H1 (cell line): ENCODE results near the gene DDN. TPM values are rescaled to one million over a fixed set of nuclear protein-coding genes. Genes with fewer than 3 reads are reported as not detected.
A peak's percentile ranks its signal among the peaks of the same experiment; 100 is the strongest.

Experiments used
- CTCF ChIA-PET: fragments of 300-600 bp; sonication (Branson Sonifier 250); formaldehyde crosslinking; loops from one replicate; lab custom pipeline; 2021; ENCODE audit not compliant: partially characterized antibody; lab: Charles Lee
- POLR2A ChIA-PET: fragments of 300-600 bp; sonication (Branson Sonifier 250); formaldehyde crosslinking; loops from one replicate; lab custom pipeline; 2021; ENCODE audit warnings: inconsistent platforms; ENCODE audit not compliant: partially characterized antibody; lab: Charles Lee
- DNase-seq, 2 experiments: peaks; one replicate each; pipeline versions ENCODE4 v3.0.0 to v3.0.0-alpha.2; 2010 to 2022; ENCODE audit warnings: low spot score in 2 of 2, low read depth in 1 of 2, mixed read lengths in 1 of 2
- FAIRE-seq: peaks from 2 replicates; lab custom pipeline; 2011; peaks lifted over from hg19 to GRCh38; lab: Jason Lieb, UNC
- H2AFZ ChIP-seq: 2 replicates; pipeline ENCODE4 v1.8.1; 2012; ENCODE audit warnings: low read length, inconsistent platforms
- H2AK5ac ChIP-seq: 2 replicates; pipeline ENCODE4 v1.6.1; 2013; ENCODE audit warnings: low read depth, low read length
- H2BK120ac ChIP-seq: replicated peaks from 2 replicates; pipeline ENCODE3; 2013; ENCODE audit warnings: low read depth, low read length, inconsistent platforms
- H2BK12ac ChIP-seq: 2 replicates; pipeline ENCODE4 v1.6.1; 2013; ENCODE audit warnings: low read depth, low read length
- H2BK15ac ChIP-seq: 2 replicates; pipeline ENCODE4 v1.6.1; 2013; ENCODE audit warnings: low read length
- H2BK20ac ChIP-seq: 2 replicates; pipeline ENCODE4 v1.6.1; 2013; ENCODE audit warnings: low read length
- H2BK5ac ChIP-seq: 2 replicates; pipeline ENCODE4 v1.6.1; 2013; ENCODE audit warnings: low read depth, low read length
- H3K14ac ChIP-seq: 2 replicates; pipeline ENCODE4 v1.6.1; 2013; ENCODE audit warnings: inconsistent platforms; ENCODE audit not compliant: insufficient read length
- H3K18ac ChIP-seq: 2 replicates; pipeline ENCODE4 v1.6.1; 2013; ENCODE audit warnings: low read length; ENCODE audit errors: extremely low read depth
- H3K23ac ChIP-seq: 2 replicates; pipeline ENCODE4 v1.6.1; 2013; ENCODE audit warnings: inconsistent platforms; ENCODE audit not compliant: insufficient read length
- H3K23me2 ChIP-seq: 2 replicates; pipeline ENCODE4 v1.6.1; 2013; ENCODE audit warnings: low read depth, low read length
- H3K27ac ChIP-seq: 2 replicates; pipeline ENCODE4 v1.6.1; 2011; ENCODE audit warnings: low read depth, low read length, inconsistent platforms
- H3K27me3 ChIP-seq, 4 experiments: replicated peaks in 1 of 4; 1 replicate in 1 of 4; 2 replicates in 3 of 4; pipeline versions ENCODE4 v1.6.1 to v1.8.1; 2011 to 2013; ENCODE audit warnings: low read length in 3 of 4, mild to moderate bottlenecking in 3 of 4, inconsistent platforms in 2 of 4, mixed read lengths in 2 of 4, moderate library complexity in 1 of 4; ENCODE audit not compliant: control insufficient read depth in 3 of 4, insufficient read depth in 3 of 4; ENCODE audit errors: extremely low read depth in 1 of 4
- H3K36me3 ChIP-seq, 4 experiments: 2 replicates each; pipeline versions ENCODE4 v1.6.1 to v1.8.1; 2011 to 2013; ENCODE audit warnings: mild to moderate bottlenecking in 4 of 4, low read length in 3 of 4, moderate library complexity in 2 of 4, control low read depth in 1 of 4, inconsistent platforms in 1 of 4; ENCODE audit not compliant: insufficient read depth in 4 of 4, control insufficient read depth in 2 of 4
- H3K4ac ChIP-seq: replicated peaks from 2 replicates; pipeline ENCODE3; 2013; ENCODE audit warnings: low read length, low read depth, mixed read lengths, inconsistent platforms; ENCODE audit not compliant: insufficient read length
- H3K4me1 ChIP-seq, 4 experiments: replicated peaks in 1 of 4; 1 replicate in 1 of 4; 2 replicates in 3 of 4; pipeline versions ENCODE4 v1.6.1 to v1.8.1; 2011 to 2013; ENCODE audit warnings: low read length in 3 of 4, inconsistent platforms in 2 of 4, mixed read lengths in 1 of 4; ENCODE audit not compliant: insufficient read depth in 4 of 4, control insufficient read depth in 3 of 4
- H3K4me2 ChIP-seq, 2 experiments: 2 replicates each; pipeline versions ENCODE4 v1.6.1 to v1.8.1; 2011 to 2013; ENCODE audit warnings: low read depth in 2 of 2, low read length in 2 of 2, control low read depth in 1 of 2, inconsistent platforms in 1 of 2, mild to moderate bottlenecking in 1 of 2; ENCODE audit not compliant: insufficient read depth in 1 of 2
- H3K4me3 ChIP-seq, 4 experiments: fragments of 200-600, 300-600 bp in 1 of 4; sonication (generic), shearing (Covaris generic), sonication (Bioruptor Twin) in 1 of 4; 2 replicates each; pipeline versions ENCODE4 v1.5.1 to v1.8.1; 2011 to 2016; ENCODE audit warnings: low read length in 4 of 4, low read depth in 3 of 4, control low read depth in 2 of 4, inconsistent platforms in 2 of 4, mild to moderate bottlenecking in 2 of 4, mixed read lengths in 1 of 4, moderate library complexity in 1 of 4; ENCODE audit not compliant: insufficient read depth in 2 of 4; ENCODE audit errors: extremely low read depth in 1 of 4
- H3K56ac ChIP-seq: replicated peaks from 2 replicates; pipeline ENCODE3; 2013; ENCODE audit warnings: low read depth, mild to moderate bottlenecking, mixed read lengths, low read length, inconsistent platforms; ENCODE audit not compliant: insufficient read length
- H3K79me1 ChIP-seq: 2 replicates; pipeline ENCODE4 v1.6.1; 2013; ENCODE audit warnings: low read depth, low read length, control low read depth
- H3K79me2 ChIP-seq, 2 experiments: 2 replicates each; pipeline versions ENCODE4 v1.6.1 to v1.8.1; 2012 to 2013; ENCODE audit warnings: low read length in 2 of 2, mild to moderate bottlenecking in 2 of 2, inconsistent platforms in 1 of 2; ENCODE audit not compliant: insufficient read depth in 2 of 2, control insufficient read depth in 1 of 2
- H3K9ac ChIP-seq, 4 experiments: replicated peaks in 1 of 4; 1 replicate in 1 of 4; 2 replicates in 3 of 4; pipeline versions ENCODE4 v1.6.1 to v1.8.1; 2011 to 2013; ENCODE audit warnings: low read depth in 3 of 4, low read length in 3 of 4, control low read depth in 2 of 4, mild to moderate bottlenecking in 2 of 4, moderate library complexity in 2 of 4, inconsistent platforms in 1 of 4; ENCODE audit errors: extremely low read depth in 1 of 4
- H3K9me3 ChIP-seq, 2 experiments: 2 replicates each; pipeline versions ENCODE4 v1.6.1 to v1.8.1; 2012 to 2013; ENCODE audit warnings: mild to moderate bottlenecking in 2 of 2, moderate library complexity in 2 of 2, control low read depth in 1 of 2, inconsistent platforms in 1 of 2, low read depth in 1 of 2, low read length in 1 of 2, mixed read lengths in 1 of 2; ENCODE audit not compliant: insufficient read depth in 2 of 2
- H4K20me1 ChIP-seq, 2 experiments: replicated peaks in 1 of 2; 2 replicates each; pipeline versions ENCODE3 to v1.8.1; 2011 to 2013; ENCODE audit warnings: inconsistent platforms in 2 of 2, low read length in 2 of 2, mild to moderate bottlenecking in 1 of 2; ENCODE audit not compliant: insufficient read depth in 2 of 2, control insufficient read depth in 1 of 2
- H4K5ac ChIP-seq: 2 replicates; pipeline ENCODE4 v1.6.1; 2013; ENCODE audit warnings: low read length, low read depth, mixed read lengths, inconsistent platforms; ENCODE audit not compliant: insufficient read length
- H4K8ac ChIP-seq: 2 replicates; pipeline ENCODE4 v1.8.0; 2013; ENCODE audit warnings: mild to moderate bottlenecking, moderate library complexity, low read length, inconsistent platforms; ENCODE audit not compliant: insufficient read depth; ENCODE audit errors: extremely low read depth
- H4K91ac ChIP-seq: replicated peaks from 2 replicates; pipeline ENCODE3; 2013; ENCODE audit warnings: low read length, mixed read lengths, inconsistent platforms; ENCODE audit not compliant: insufficient read length
- KDM1A ChIP-seq: fragments of 200-600, 300-600 bp; sonication (generic); IDR thresholded peaks from 2 replicates; pipeline ENCODE4 v1.7.1; 2016; ENCODE audit warnings: mild to moderate bottlenecking, low read length, borderline replicate concordance
- WGBS, 2 experiments: shearing (Covaris generic) in 1 of 2; methylation state at CpG; one replicate each; pipeline versions ENCODE4 v1.1.6 to v1.1.7; 2013 to 2015; ENCODE audit warnings: low lambda C conversion rate in 2 of 2, mixed read lengths in 2 of 2, inconsistent platforms in 1 of 2, low coverage in 1 of 2, missing lambda C conversion rate in 1 of 2; ENCODE audit not compliant: insufficient replicate concordance in 2 of 2, insufficient coverage in 1 of 2, insufficient read length in 1 of 2; ENCODE audit errors: extremely low coverage in 1 of 2, missing lambda C conversion rate in 1 of 2; 5-methylcytosine and 5-hydroxymethylcytosine counted together
- polyA plus RNA-seq, 7 experiments: library from polyadenylated mRNA; depleted of rRNA in 3 of 7; stranded (reverse) in 5 of 7; unstranded in 2 of 7; fragments of >200 nt in 5 of 7; fragments of 200-250 nt in 2 of 7; gene quantifications; 1 replicate in 5 of 7; 2 replicates in 1 of 7; 4 replicates in 1 of 7; pipeline versions ENCODE4 v1.2.1 to v1.2.3, GENCODE V29; 2011 to 2013; ENCODE audit warnings: missing spikeins in 2 of 7, mixed read lengths in 2 of 7
- total RNA-seq: library from RNA; stranded (reverse); fragmentation: NEBNext Ultra II Directional; extraction: Animal tissue kit (Norgen Biotek cat#: 25700); gene quantifications from 2 replicates; pipeline ENCODE4 v1.2.1, GENCODE V29; 2021

The DDN gene
- total and polyA plus RNA-seq, 2 of the 8 experiments (the other 6 are each of a cell fraction or from before 2014, with no cell fraction given) = 0.14 to 0.30 TPM

DNA sequence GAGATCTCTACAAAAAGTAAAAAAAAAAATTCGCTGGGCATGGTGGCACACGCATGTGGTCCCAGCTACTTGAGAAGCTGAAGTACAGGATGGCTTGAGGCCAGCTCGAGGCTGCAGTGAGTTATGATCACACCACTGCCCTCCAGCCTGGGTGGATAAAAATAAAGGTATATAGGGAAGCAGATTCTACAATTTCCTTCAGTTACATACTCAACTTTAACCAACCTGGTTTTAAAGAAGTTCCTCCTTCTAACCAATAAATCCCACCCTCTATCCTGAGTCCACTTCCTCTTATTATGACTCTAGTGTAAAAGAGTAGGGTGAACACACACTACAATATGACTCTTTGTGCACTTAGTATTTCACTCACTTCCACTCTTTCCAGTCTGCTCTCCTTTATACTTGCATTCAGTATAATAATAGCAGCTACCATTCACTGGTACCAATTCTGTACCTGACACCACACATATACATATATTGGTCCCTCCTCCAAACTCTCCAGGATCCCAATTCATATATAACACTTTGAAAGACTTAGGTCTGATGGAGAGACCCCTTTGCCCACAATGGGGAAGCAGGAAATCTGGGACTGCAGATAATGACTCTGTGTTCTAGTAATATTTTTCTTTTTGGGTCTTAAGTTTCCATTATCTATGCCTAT lies 44.2 kb downstream of the DDN start:
- Histone ChIP-seq H2BK15ac (no peak overlapping the region), H2BK12ac (no peak overlapping the region), H3K79me2 (peaks cover 34 to 62% of the 10 kb centered on the region in 2 experiments), H3K56ac (no peak overlapping the region), H3K4me3 (peak overlapping the region in 1 of 4 experiments; percentile 93; a peak in 3 of 8 replicates), H3K23me2 (peaks cover 9% of the 10 kb centered on the region; the same call in 1 of the 2 replicates), H2AFZ (no peak overlapping the region), H2BK20ac (no peak overlapping the region), H3K4me2 (peak overlapping the region; percentile 97 to 99; a peak in 3 of 4 replicates), H2AK5ac (no peak overlapping the region), H3K79me1 (peaks cover 8% of the 10 kb centered on the region; the same call in 1 of the 2 replicates), H2BK120ac (no peak overlapping the region), H3K27ac (no peak overlapping the region), H2BK5ac (no peak overlapping the region), H3K36me3 (peaks cover 3 to 34% (median 7%) of the 10 kb centered on the region in 4 experiments; a peak in 5 of 8 replicates), H4K91ac (no peak overlapping the region), H4K5ac (no peak overlapping the region), H3K9me3 (no peaks in the 10 kb centered on the region), H3K4me1 (peaks cover 5 to 14% (median 8%) of the 10 kb centered on the region in 4 experiments; a peak in 6 of 7 replicates), H3K27me3 (no peaks in the 10 kb centered on the region), H4K8ac (no peak overlapping the region), H3K18ac (no peak overlapping the region), H3K9ac (no peak overlapping the region), H3K23ac (no peak overlapping the region), H3K14ac (no peak overlapping the region), H3K4ac (no peak overlapping the region), H4K20me1 (peaks cover 13 to 31% of the 10 kb centered on the region in 2 experiments)
- no peak for FAIRE-seq
- TF ChIP-seq KDM1A = no peak
- 92% methylated on average over 3 of the region's 3 CpGs; no CpG with 5 or more reads in 1 of the 2 experiments for WGBS, 2 experiments
- DNase-seq = no peak
- POLR2A ChIA-PET = interaction anchor here (1.8 to 6.7 kb wide), 5 partner anchors 12 to 90 kb away, joined by 4 to 77 read pairs (median 13); partner anchors contain the start of gene RND1
- CTCF ChIA-PET = interaction anchor here (0.7 to 40.8 kb wide), 6 partner anchors 13 to 65 kb away, joined by 4 to 1336 read pairs (median 6); partner anchors contain the start of genes DDN, FKBP11 and WNT1
